ENCODE data around the gene SAMD5.
"Not testable (repeated sequence)": the region's sequence is repeated elsewhere in the genome, so short reads cannot be mapped to it uniquely, and the experiment has no call there.

The SAMD5 gene

GRCh38 chr6:147528511-147529145, 20.1 kb downstream of the SAMD5 start:
- no peak for DNase-seq (ENCODE audit: low read depth)

DNA sequence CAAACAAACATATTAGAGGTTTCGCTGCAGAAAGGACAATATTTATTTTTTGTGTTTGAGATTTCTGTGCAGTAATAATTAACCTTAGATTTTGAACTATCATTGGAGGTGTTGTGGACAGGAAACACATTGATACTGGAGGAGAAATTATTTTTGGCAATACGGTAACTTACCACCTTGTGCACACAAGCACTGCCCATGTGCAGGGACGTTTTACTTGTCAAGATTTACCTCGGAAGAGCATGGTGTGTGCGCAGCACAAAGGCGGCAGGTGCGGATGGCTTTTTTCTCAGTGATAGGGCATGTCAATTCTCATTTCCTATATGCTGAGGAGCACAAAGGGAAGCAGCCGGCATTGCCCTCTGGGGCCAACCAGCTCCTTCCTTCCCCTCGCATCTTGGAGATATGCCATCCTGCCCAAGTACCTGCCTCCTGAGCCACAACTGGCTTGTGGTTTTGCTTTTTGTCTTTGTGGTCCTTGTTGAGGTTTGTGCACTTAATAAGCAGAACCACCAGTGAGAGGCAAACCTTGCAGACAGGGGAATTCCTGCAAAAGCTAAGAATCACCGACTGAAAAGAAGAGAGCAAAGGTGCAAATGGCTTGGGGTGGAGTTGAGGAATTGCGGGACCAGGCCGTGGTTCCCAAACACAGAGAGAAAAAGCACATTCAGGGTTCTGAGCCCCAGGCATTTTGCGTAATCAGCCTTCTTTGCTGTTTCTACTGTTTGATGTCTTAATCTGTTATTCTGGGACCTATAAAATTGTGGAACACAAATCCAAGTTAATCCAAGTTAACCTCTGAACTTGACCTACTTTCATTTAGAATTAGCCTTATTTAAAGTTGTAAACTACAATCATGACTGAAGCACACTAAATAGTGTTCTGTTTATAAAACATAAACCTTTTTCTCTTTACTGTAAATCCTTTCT, 21.9 kb downstream of the SAMD5 start:
- no peak for DNase-seq (ENCODE audit: low read depth)

- DNase-seq (ENCODE audit: low read depth), result no peak
Measured at GRCh38 chr6:147531321-147531720, 22.8 kb downstream of the SAMD5 start.

GRCh38 chr6:147534116-147534860, 25.8 kb downstream of the SAMD5 start:
- DNase-seq (ENCODE audit: low read depth), result no peak

DNA sequence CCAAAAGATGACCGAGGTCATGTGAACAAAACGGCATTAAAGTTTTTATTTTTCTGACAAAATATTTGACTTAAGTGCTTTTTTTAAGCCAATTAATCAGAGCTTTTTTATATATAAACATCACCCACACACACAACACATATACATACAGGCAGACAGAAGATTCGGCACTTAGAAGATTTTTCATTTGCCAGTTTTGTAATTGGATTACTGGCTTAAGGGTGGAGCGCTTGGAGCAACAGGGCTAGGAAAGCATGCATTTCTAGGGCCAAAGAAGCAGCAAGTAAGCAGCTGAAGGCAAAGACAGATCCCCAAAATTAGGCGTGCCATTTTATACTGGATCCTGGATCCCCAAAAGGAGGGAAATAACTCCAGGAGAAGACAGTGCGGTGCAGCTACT, 30.3 kb downstream of the SAMD5 start:
- no peak for DNase-seq (ENCODE audit: low read depth)

DNA sequence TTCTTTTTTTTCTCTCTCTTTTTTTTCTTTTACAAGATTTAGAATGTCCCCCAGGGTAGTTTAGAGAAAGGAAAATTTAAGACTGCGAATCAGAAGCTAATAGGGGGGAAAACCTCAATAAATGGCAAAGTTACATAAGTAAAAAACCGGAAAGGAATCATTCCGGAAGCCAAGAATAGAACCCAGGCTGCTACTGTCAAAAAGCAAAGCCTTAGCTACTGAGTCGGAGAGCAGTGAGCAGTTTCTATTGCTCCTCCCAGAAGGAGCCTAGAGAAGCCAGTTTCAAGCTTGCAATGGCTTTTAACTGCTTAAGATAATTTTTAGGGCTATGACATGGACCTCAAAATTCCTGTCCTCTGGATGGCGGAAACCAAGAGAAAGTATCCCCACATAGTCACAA, 31.6 kb downstream of the SAMD5 start:
- no peak for DNase-seq (ENCODE audit: low read depth)

DNA sequence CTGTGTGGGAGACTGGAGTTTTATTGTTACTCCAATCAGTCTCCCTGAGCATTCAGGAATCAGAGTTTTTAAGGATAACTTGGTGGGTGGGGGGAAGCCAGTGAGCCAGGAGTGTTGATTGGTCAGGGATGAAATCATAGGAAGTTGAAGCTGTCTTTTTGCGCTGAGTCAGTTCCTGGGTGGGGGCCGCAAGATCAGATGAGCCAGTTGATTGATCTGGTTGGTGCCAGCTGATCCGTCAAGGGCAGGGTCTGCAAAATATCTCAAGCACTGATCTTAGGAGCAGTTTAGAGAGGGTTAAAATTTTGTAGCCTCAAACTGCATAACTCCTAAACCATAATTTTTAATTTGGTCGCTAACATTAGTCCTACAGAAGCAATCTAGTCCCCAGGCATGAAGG, 33.9 kb downstream of the SAMD5 start:
- DNase-seq (ENCODE audit: low read depth), result not testable (repeated sequence)

GRCh38 chr6:147544420-147544819, 35.9 kb downstream of the SAMD5 start:
- DNase-seq (ENCODE audit: low read depth), result no peak

GRCh38 chr6:147546501-147547368, 38.2 kb downstream of the SAMD5 start:
- no peak for DNase-seq (ENCODE audit: low read depth)

DNA sequence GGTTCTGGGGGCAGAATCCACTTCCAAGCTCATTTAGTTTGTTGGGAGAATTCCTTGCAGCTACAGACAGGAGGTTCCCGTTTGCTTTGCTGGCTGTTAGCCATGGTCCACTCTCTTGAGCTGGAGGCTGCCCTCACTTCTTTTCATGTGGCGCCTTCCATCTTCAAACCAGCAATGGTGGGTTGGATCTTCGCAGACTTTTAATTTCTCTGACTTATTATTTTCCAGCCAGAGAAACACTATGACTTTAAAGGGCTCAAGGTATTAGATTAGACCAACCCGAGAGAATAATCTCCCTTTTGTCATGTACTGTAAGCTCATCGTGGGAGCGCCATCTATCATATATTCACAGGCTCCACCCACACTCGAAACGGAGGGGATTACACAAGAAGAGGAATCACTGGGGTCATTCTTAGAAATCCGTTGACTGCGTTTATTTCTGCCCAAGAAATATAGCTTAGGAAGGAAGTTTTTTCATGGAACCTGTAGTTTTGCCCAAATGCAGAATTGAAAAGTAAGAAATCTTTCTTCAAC, 38.9 kb downstream of the SAMD5 start:
- no peak for DNase-seq (ENCODE audit: low read depth)

GRCh38 chr6:147548921-147549475, 40.5 kb downstream of the SAMD5 start:
- no peak for DNase-seq (ENCODE audit: low read depth)

GRCh38 chr6:147549531-147549930, 41.0 kb downstream of the SAMD5 start:
- no peak for DNase-seq (ENCODE audit: low read depth)

GRCh38 chr6:147551976-147552375, 43.5 kb downstream of the SAMD5 start:
- DNase-seq (ENCODE audit: low read depth), result no peak

DNA sequence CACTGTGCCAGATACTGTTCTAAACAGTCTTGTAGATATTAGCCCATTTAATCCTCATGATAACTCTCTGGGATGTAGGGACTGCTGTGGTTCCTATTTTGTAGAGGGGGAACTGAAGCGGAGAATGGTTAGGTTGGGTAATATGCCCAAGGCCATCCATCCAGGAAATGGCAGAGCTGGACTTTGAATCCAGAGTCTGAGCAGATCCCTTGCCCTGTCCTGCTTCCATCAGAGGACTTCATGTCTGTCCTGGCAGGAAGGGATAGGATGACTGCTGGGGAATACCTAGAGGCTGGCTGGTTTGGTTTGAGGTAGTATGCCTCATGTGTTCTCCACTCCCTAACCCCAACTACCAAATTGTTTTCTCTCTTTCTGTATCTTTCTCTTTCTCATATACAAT, 44.6 kb downstream of the SAMD5 start:
- DNase-seq (ENCODE audit: low read depth), result no peak

- DNase-seq (ENCODE audit: low read depth), result no peak
Measured at GRCh38 chr6:147554281-147554680, 45.8 kb downstream of the SAMD5 start.

GRCh38 chr6:147559006-147559405, 50.5 kb downstream of the SAMD5 start:
- no peak for DNase-seq (ENCODE audit: low read depth)

- no peak for DNase-seq (ENCODE audit: low read depth)
Measured at GRCh38 chr6:147560670-147561069, 52.2 kb downstream of the SAMD5 start.

- DNase-seq (ENCODE audit: low read depth), result no peak
Measured at GRCh38 chr6:147561726-147562125, 53.2 kb downstream of the SAMD5 start.

- no peak for DNase-seq (ENCODE audit: low read depth)
Measured at GRCh38 chr6:147563472-147563871, 55.0 kb downstream of the SAMD5 start.

- no peak for DNase-seq (ENCODE audit: low read depth)
Measured at GRCh38 chr6:147564556-147564955, 56.1 kb downstream of the SAMD5 start.

GRCh38 chr6:147566244-147566898, 57.9 kb downstream of the SAMD5 start:
- no peak for DNase-seq (ENCODE audit: low read depth)
